Measurements from ENCODE around the gene PTPRM.

The PTPRM gene

DNA sequence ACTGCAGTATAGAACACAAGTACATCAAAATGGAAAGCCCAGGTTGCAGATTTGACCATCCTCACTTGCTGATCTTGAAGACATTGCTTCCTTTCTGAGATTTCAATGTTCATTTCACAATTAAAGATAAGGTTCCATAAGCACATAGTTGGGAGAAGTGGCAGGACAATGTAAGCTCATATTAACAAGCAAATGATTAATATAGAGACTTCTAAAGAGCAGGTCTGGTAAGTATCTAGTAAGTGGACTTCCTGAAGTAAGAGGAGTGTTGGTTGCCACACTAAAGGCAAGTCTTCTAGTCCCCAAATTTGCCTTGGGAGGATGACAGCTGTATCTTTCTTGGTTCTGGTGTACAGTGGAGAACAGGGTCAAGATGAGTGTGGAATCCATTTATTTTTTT, 1.4 kb upstream of the PTPRM start:
- H3K27ac ChIP-seq (ENCODE audit: low read length): no peak overlapping the region
- H3K9me3 ChIP-seq (replicated peaks; ENCODE audit: insufficient read depth, low read length): 0 out of 2 replicates have a peak, but pooled peaks cover 3% of the 10 kb centered on the region
- DNase-seq: no peak
- TF ChIP-seq EZH2 (optimal IDR thresholded peaks at IDR 0.05; ENCODE audit: low read depth, low read length): no peak
- no peak for TF ChIP-seq CTCF (IDR thresholded peaks at IDR 0.05; ENCODE audit: low read length)
- no peak for TF ChIP-seq EZH2phosphoT487 (IDR thresholded peaks at IDR 0.05; ENCODE audit: low read length)
- H3K36me3 ChIP-seq (replicated peaks; ENCODE audit: insufficient read depth, low read length): no peaks in the 10 kb centered on the region
- no peak overlapping the region for H2AFZ ChIP-seq (ENCODE audit: low read length)
- H3K4me3 ChIP-seq (ENCODE audit: low read length): no peak overlapping the region
- H3K4me1 ChIP-seq (ENCODE audit: low read length): no peaks in the 10 kb centered on the region
- no peaks in the 10 kb centered on the region for H3K9me2 ChIP-seq (replicated peaks; ENCODE audit: insufficient read depth, low read length)
- H3K9ac ChIP-seq (ENCODE audit: low read length): no peak overlapping the region
- peaks cover 4% of the 10 kb centered on the region; the same call in 1 of the 2 replicates for H3F3A ChIP-seq (ENCODE audit: insufficient read depth, low read length)
- H3K79me2 ChIP-seq (ENCODE audit: low read length): peaks cover 4% of the 10 kb centered on the region; the same call in 1 of the 2 replicates
- no peaks in the 10 kb centered on the region for H4K20me1 ChIP-seq (ENCODE audit: insufficient read depth, low read length)
- H3K27me3 ChIP-seq (replicated peaks; ENCODE audit: insufficient read depth, low read length): no peaks in the 10 kb centered on the region
- H3K4me2 ChIP-seq (ENCODE audit: low read depth, low read length): peak overlapping the region; percentile 84; the same call in 1 of the 2 replicates

- Histone ChIP-seq H3K9me2 (replicated peaks; ENCODE audit: insufficient read depth, low read length) (no peaks in the 10 kb centered on the region), H3K27me3 (replicated peaks; ENCODE audit: insufficient read depth, low read length) (no peaks in the 10 kb centered on the region), H3K9ac (ENCODE audit: low read length) (peak overlapping the region; percentile 69), H3K9me3 (replicated peaks; ENCODE audit: insufficient read depth, low read length) (0 out of 2 replicates have a peak, but pooled peaks cover 3% of the 10 kb centered on the region), H3K4me2 (ENCODE audit: low read depth, low read length) (peak overlapping the region; percentile 84), H3K4me1 (ENCODE audit: low read length) (no peaks in the 10 kb centered on the region), H4K20me1 (ENCODE audit: insufficient read depth, low read length) (no peaks in the 10 kb centered on the region), H3K4me3 (ENCODE audit: low read length) (peak overlapping the region; percentile 69), H3K27ac (ENCODE audit: low read length) (peak overlapping the region; percentile 51; the same call in 1 of the 2 replicates), H2AFZ (ENCODE audit: low read length) (peak overlapping the region; percentile 88), H3K79me2 (ENCODE audit: low read length) (peaks cover 4% of the 10 kb centered on the region; the same call in 1 of the 2 replicates), H3F3A (ENCODE audit: insufficient read depth, low read length) (peaks cover 4% of the 10 kb centered on the region; the same call in 1 of the 2 replicates), H3K36me3 (replicated peaks; ENCODE audit: insufficient read depth, low read length) (no peaks in the 10 kb centered on the region)
- DNase-seq: no peak
- TF ChIP-seq EZH2phosphoT487 (IDR thresholded peaks at IDR 0.05; ENCODE audit: low read length) (no peak), EZH2 (optimal IDR thresholded peaks at IDR 0.05; ENCODE audit: low read depth, low read length) (no peak), CTCF (IDR thresholded peaks at IDR 0.05; ENCODE audit: low read length) (no peak)
These were observed 911 bp upstream of the PTPRM start for GRCh38 chr18:7566244-7566566.

DNA sequence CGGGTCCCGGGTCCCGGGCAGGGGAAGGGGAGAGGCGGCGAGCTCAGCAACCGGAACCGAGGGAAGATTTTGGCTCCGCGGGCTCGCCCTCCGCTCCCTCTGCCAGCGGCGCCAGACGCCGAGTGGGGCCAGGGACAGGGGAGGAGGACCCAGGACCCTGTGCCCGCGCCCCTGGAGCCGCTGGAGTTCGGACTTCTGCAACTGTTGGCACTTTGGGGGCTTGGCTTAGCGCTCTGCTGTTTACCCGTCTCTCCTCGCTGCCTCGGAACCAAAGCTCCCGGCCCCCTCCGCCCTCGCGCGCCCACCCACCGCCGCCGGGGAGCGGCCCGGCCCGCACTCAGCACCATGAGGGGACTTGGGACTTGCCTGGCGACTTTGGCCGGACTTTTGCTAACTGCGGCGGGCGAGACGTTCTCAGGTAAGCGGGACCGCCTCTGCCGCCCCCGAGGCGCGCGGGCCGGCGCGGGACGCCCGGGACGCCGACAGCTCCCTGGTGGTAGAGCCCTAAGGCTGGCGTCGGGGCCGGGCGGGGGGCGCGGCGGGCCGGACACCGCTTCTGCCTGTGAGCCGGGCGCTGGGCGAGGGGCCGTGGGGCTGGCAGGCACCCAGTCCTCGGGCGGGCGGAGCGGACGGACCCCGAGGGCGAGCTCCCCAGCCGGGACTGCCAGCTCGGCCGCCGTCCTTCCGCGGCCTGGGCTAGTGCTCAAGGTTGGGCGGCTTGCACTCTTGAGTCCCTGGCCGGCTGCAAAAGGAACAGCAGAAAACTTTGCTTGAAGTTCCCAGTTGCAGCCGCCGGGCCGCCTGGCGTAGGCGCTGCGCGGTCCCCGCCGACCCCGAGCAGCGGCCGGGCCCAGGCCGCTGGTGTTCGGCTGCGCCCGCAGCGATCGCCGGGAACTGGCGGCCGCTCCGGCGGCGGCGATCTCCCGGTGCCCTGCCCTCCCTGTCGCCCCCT, 634 bp downstream of the PTPRM start:
- no peak for TF ChIP-seq EZH2 (optimal IDR thresholded peaks at IDR 0.05; ENCODE audit: low read depth, low read length)
- TF ChIP-seq CTCF (IDR thresholded peaks at IDR 0.05; ENCODE audit: low read length): no peak
- Histone ChIP-seq H3K27ac (ENCODE audit: low read length) (peak overlapping the region; percentile 16; the same call in 1 of the 2 replicates), H3K27me3 (replicated peaks; ENCODE audit: insufficient read depth, low read length) (no peaks in the 10 kb centered on the region), H3K79me2 (ENCODE audit: low read length) (peaks cover 4% of the 10 kb centered on the region; the same call in 1 of the 2 replicates), H3K4me3 (ENCODE audit: low read length) (peak overlapping the region; percentile 94), H3K9me3 (replicated peaks; ENCODE audit: insufficient read depth, low read length) (0 out of 2 replicates have a peak, but pooled peaks cover 3% of the 10 kb centered on the region), H4K20me1 (ENCODE audit: insufficient read depth, low read length) (no peaks in the 10 kb centered on the region), H3K4me1 (ENCODE audit: low read length) (no peaks in the 10 kb centered on the region), H3K9me2 (replicated peaks; ENCODE audit: insufficient read depth, low read length) (no peaks in the 10 kb centered on the region), H3F3A (ENCODE audit: insufficient read depth, low read length) (peaks cover 4% of the 10 kb centered on the region; the same call in 1 of the 2 replicates), H3K36me3 (replicated peaks; ENCODE audit: insufficient read depth, low read length) (no peaks in the 10 kb centered on the region), H3K9ac (ENCODE audit: low read length) (peak overlapping the region; percentile 75), H3K4me2 (ENCODE audit: low read depth, low read length) (peak overlapping the region; percentile 93; the same call in 1 of the 2 replicates), H2AFZ (ENCODE audit: low read length) (peak overlapping the region; percentile 93)
- peak; percentile 78 for DNase-seq
